Endometrium (tissue), 2 donors: Measurements from ENCODE around the gene SSPN.

Experiments used
- FAIRE-seq: peaks from 2 replicates; lab custom pipeline; 2012; peaks lifted over from hg19 to GRCh38; lab: Jason Lieb, UNC
- donor health status: control.
- donor health status: control.

The SSPN gene

DNA sequence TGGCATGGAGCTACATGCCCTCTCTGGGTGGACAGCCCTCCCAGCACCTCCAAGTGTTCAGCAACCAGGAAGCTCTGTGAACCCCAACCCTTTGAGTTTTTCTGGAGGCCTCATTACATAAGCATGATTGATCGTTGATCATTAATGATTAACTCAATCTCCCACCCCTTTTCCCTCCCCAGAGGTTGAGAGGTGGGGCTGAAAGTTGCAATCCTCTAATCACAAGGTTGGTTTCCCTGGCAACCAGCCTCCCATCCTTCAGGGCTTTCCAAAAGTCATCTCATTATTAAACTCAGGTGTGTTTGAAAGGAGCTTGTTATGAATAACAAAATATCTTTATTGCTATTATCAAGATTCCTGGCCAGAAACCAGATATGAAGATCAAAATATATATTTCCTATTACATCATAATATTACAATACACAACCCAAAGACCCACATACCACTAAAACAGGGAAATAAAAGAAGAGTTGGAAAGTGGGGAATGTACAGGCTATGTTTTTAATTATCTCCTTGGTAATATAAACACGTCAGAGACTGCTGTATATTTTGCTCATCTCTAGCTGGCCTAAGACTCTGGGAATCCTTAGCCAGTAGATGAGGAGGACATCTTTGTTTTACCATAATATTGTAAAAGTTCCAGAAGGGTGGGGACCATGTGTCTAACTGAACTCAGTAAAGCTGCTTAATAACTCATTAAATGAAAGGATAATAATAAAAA, 73.6 kb downstream of the SSPN start:
- peak; percentile 81 for FAIRE-seq

DNA sequence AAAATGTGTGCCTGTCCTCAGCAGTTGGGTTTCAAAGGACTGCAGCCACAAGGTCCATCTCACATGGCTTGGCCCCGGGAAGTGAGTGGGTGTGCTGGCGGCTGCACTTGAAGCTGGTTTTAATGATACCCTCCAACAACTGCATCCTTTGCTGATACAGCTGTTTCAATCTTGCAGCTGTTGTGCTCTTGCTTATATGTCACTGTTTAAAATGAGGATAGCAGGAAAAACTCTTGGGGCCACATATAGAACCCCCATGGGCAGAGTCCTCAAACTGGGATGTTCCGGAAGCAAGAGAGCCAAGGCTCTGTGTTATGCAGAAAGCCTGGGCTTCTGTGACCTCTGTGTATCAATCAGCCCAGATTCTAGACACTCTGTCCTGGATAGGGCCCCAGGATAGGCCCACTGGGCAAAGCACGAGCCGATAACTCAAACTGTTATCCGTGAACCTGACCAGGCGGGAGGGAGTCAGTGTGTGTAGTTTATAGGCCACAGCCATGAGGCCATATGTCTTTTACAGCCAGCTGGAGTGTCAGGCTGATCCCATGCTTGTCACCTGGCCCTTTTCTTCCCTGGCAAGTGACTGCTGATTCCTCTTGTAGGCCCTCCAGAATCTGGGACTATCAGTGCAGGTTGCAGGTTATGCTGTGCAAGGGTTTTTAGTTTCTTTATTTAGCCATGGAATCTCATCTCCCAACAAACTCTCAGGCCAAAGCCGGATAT, 74.3 kb downstream of the SSPN start:
- FAIRE-seq, result no peak

DNA sequence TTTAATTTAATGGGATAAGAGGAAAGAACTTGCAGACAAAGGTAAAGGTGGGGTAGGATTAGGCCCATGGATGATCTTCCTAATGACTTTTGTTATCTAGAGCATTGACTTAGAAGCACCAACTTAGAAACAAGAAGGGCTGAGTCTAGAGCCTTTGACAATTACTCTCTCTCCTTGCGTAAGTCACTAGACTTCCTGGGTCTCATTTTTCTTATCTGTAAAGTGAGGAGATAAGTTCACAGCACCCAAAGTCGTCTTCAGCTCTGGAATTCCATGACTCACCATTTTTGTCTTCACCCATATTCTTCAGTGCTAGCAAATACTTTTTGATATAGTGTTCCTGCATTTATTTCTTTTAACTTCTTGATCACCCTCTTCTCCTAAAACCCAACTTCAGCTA, 75.7 kb downstream of the SSPN start:
- FAIRE-seq, result no peak

DNA sequence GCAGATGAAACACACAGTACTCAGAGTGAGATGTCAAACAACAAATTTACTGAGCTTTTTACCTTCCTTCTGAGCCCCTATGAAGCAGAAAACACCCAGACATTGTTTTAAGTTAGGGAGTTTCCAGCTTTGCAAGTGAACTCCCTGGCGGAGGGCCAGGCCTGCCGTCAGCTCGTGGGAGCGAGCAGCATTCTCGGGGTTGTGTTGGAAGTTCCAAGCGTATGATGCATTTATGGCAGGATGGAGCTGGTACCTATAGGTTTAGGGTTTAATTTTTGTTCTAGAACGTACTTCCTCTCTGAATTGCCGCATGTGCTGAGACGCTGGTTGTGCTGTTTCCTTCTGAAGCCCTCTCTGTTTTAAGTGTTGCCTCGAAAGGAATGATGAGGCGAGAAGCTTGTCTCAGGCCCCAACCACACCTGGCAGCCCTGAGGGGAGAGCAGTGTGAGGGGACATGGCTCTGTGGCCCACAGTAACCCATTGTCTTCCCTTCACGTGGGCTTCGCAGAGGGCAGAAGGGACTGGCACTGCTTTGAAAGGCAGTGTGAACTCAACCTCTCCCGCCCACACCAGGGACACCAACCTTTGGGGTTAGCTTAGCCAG, 76.6 kb downstream of the SSPN start:
- peak; percentile 84 for FAIRE-seq

DNA sequence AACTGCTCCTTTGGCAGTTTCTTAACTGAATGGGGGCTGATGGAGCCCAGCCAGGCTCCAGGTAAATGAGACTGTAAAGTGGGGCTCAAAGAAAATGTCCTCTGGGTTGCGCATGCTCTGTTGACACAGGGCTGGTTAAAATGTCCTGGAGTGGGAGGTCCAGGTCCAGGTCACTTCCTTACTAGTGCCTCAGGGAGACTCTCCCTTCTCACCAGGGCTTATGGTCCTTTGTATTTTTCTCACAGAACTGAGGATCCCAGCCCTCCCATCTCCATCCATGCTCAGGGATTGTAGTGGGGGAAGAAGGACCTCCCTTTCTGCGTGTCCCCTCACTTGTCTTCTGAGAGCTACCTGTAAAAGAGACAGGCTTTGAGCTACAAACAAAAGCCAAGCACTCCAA, 77.5 kb downstream of the SSPN start:
- FAIRE-seq, result no peak

DNA sequence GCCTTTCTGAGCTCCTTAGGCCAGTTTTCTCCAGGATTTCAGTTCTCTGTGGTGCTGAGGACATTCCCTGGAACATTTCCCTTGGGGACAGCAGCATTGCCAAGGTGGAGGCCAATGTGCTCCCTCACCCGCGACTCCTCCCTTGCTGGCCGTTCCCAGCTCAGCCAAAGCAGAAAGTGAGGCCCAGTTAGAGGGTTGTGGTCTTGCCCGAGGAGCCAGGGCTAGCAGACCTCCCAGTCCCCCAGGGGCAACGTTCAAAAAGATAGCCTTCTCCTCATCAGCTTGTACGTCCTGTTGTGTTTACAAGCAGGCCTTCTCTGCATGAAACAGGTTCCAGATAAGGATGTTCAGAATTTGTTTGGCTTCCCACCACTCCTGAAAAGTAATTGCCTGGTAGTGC, 78.4 kb downstream of the SSPN start:
- no peak for FAIRE-seq

DNA sequence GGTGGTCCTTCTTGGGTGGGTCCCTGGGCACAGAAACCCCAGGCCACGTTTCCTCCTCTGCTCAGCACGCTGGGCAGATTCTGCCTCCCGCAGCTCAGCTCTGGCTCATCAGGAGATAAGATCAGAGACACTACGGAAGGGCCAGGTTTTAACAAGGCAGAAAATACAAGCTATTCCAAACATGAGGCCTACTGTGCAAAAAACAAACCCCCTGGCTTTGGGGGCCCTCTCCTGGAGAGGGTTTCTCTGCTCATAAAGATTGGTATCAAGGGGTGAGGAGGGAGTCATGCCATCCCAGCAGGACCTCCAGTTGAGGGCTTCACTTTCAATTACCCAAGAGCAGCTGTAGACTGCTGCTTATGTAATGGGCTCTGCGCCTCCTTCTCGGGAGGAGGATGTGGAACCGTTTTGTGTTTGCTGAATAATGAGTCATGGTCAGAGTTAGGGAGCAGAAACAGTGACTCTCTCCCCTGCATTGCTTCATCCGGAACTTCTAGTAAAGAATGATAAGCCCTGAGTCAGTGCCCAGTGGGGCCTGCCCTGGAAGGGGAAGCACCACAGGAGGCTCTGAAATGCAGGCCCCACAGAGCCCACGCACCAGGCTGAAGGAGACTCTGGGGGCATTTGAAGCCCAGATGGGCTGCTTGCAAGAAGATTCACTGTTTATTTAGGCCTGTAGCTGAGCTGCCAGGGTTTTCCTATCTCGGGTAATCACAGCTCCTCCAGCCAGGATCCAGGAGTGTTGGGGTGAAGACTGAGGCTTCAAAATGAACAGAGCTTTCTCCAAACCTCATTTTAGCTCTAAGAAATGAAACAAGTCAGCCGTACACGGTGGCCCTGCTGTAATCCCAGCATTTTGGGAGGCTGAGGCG, 79.3 kb downstream of the SSPN start:
- FAIRE-seq, result peak; percentile 66

DNA sequence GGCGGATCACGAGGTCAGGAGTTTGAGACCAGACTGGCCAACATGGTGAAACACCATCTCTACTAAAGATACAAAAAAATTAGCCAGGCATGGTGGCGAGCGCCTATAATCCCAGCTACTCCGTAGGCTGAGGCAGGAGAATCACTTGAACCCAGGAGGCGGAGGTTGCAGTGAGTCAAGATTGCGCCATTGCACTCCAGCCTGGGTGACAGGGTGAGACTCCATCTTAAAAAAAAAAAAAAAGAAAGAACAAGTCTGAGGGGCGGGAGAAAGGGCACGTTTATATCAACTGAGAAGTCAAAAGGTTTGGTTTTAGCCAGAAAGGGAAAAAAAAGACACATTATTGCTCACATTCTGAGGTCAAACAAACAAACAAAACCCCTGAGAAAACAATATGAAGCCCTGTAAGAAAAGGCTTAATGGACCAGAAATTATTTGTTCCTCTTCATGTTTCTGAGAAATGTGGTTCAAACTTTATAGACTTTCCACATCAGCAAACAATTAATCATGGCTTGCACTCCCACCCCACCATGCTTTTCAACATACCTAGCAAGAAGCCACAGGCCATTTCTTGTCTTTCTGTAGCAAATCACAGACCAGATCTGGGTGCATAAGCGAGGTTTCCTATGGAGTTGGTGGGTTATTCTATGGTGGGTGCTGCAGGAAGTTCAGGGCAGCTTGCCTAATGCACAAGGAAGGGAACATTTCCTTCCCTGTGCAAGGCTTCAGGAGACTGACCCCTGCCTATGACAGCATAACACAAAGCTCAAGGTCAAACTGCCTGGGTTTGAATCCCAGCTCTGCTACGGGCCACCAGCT, 80.1 kb downstream of the SSPN start:
- FAIRE-seq, result peak; percentile 90

DNA sequence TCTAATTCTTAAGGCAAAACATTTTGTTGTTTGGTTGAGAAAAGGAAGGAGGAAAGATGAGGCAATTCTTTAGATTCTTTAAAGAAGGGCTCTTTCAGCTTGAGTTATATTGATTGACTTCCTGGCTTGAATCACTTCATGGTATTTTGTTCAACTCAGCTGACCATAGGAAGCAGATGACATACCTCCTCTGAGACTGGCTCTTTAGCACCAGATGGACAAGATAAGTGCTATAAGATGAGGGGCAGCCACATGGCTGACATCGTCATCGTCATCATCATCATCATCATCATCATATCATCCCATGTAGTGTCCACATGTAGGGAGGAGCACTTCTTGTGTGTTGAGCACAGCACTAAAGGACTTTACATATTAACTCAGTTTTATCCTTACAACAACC, 81.3 kb downstream of the SSPN start:
- no peak for FAIRE-seq

DNA sequence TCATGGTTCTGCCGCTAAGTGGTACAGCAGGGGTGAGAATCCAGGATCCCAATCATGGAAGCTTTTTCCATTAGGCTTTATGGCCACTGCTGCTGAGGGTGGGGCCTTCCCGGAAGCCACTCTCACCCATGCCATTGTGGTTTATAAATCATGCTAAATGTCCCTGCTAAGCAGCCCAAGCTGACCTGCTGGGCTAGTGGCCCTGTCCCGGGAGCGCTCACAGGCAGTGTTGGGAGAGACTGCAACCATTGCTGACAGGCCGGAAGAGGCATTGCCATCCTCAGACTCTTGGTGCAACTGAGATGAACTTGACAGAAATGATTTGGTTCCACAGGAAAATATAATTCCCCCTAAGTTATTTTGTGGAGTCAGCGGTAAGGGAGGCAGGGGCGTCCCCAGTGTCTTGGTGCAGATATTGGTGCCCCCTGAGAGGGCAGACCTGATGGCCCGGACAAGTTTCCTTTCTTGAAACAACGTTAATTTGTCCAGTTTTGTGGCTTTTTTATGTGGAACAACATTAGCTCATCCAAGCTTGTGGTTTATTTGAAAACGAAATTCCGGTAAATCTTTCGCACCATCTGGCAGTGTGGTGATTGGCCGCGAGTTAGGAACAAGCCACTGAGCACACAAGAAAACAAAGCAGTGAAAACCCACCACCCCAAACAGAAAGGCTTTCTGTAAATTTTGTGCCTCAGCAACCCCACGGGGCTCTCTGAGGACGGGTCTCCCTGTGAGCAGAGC, 82.3 kb downstream of the SSPN start:
- no peak for FAIRE-seq

DNA sequence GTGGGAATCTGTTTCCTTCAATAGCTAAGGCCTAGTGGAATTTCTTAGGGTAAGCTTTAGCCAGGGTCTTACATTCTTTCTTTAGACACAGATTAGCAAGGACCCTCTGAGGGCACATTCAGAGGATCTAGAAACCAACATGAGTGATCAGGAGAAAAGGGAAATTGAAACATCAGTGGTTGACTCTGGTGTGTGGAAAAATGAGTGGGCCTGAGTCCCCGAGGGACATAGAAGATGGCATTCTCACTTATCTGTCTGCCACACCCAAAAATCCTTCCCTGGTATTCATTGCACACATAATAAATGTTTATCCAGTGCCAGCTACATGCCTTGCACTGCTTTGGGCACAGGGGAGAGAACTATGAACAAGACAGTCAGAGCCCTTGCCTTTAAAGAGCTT, 82.9 kb downstream of the SSPN start:
- no peak for FAIRE-seq

DNA sequence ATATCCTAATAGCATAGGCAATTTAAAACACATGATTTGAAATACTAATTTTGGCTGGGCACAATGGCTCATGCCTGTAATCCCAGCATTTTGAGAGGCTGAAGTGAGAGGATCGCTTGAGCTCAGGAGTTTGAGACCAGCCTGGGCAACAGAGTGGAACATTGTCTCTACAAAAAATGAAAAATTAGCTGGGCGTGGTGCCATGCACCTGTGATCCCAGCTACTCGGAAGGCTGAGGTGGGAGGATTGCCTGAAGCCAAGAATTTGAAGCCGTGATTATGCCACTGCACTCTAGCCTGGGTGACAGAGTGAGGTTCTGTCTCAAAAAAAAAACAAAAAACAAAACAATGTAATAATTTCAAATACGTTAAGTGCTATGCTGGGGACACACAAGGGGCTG, 83.3 kb downstream of the SSPN start:
- FAIRE-seq, result no peak

DNA sequence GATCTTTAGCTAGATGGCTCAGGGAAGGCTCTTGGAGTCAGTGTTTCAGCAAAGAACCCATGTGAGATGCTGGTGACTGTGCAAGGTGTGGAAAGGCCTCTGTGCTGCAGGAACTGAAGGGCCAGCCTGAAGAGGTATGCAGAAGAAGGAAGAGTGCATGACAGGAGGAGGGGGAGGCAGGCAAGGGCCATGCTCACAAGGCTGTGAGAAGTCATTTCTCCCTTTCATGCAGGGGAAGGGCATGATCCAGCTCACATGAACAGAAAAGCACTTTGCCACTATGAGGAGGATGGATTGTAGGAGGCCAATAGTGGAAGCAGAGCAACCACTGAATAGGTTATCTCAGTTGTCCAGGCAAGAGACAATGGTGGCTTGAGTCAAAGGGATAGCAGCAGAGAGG, 83.7 kb downstream of the SSPN start:
- no peak for FAIRE-seq

DNA sequence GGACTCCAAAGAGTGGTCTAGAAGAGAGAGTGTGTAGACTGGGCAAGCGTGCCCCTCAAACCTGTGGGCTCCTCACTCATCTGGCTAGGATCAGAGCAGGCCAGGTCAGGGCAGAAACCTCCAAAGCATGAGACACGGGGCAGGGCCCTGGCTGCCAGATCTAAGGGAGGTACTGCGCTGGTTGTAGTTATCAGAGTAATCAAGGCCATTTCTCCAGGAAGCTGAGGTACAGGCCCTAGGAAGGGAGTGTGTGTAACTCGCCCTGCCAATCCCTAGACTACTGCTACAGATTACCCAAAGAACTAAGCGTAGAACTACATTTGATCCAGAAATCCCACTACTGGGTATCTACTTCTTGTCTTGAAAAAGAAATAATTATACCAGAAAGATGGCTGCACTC, 84.5 kb downstream of the SSPN start:
- no peak for FAIRE-seq

DNA sequence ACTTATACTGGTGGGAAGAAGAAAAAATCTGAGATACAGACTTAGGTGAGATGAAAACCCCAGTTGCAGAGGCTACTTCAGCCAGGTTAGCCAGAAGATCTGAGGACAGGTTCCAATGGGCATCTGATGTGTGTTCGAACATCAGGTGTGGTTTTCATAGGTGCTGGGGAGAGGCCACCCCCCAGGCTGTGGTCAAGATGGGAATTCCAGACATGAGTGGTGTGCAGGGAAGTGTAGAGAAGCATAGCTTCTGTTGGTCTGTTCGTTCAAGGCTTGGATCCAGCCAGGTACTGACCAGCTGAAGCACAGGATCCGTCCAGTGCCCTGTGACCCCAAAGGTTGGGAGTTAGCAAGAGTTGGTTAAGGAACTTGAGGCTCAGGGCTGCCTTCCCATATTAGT, 85.5 kb downstream of the SSPN start:
- no peak for FAIRE-seq

DNA sequence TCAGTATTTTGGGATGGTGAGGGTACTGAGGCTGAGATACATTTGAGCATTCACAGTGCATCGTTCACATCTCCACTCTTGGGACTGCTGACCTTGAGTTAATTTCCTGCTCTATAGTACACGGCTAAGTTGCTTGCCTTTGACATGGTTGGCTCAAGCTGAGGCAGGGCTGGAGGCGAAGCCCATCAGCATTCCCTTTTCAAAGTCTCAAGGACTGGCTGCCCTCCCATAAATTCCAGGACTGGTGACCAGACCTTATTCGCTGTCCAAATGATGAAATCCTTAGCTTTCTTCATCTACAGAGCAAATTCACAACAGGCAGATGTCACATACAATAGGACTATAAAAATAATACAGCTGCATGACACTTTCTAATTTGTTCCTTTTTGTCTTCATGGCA, 85.9 kb downstream of the SSPN start:
- no peak for FAIRE-seq

DNA sequence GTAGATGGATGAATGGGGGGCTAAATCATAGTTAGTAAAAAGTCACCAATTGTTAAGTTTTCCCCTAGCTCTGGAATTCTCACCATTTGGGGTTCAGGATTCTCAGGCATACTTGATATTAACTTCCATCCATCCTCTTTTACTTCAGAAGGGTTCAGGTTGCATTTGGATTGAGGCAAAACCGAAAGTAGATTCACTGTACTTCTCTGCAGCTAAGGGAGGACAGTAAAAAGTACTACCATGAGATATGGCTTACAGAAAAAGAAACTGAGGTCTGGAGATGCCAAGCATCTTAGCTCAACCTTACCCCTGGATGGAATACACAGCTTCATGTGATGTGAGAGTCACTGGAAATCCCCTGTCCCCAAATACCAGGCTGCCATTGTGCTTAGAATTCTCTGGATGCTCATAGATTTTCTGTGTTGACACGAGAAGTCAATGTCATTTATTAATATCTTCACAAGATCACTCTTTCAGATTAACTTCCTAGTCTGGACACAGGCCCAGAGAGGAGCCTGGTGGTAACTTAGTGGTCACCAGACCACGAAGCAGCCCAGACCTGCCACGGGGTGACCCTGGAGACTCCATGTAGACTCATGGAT, 87.1 kb downstream of the SSPN start:
- FAIRE-seq, result no peak

DNA sequence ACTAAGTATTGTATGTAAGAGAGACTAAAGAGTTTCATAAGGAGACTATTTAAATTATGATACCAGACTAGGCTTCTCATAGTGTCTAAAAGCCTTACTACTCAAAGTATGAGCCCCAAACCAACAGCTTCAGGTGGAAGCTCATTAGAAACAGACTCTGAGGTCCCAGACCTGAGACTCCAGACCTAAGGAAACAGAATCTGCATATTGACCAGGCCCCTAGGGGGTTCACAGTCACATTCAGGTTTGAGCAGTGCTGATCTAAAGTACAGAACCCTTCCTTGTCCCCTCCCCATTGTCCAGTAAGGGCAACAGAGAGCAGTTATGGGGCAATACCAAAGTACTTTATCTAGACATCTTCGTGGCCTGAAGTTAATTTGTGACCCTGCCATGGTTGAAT, 87.7 kb downstream of the SSPN start:
- FAIRE-seq, result no peak

DNA sequence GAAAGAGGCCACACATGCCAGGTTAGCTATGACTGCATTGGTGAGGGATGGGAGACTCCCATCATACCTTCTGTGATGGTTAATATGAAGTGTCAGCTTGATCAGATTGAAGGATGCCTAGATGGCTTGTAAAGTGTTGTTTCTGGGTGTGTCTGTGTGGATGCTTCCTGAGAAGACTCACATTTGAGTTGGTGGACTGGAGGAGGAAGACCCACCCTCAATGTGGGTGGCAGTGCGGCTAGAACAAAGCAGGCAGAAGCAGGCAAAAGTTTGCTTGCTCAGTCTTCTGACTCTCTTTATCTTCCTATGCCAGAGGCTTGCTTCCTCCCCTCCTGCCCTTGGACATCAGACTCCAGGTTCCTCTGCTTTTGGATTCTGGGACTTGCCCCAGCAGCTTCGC, 88.2 kb downstream of the SSPN start:
- FAIRE-seq, result no peak

DNA sequence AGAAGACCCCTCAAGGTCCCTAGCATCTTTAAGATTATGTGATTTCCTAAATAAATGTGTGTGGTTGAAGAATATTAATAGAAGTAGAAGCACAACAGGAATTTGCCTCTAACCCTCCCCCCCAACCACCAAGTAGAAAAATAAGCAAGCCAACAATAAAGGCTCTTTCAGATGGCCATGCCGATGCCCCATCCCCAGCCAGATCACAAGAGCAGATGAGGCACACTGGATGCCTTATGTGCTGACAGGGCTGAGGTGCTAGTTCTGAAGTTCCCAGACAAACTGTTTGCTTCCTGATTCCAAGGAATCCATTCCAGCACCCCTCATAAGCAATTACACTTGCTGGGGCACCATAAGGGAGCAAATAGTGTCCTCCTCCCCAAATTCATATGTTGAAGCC, 90.0 kb downstream of the SSPN start:
- no peak for FAIRE-seq

DNA sequence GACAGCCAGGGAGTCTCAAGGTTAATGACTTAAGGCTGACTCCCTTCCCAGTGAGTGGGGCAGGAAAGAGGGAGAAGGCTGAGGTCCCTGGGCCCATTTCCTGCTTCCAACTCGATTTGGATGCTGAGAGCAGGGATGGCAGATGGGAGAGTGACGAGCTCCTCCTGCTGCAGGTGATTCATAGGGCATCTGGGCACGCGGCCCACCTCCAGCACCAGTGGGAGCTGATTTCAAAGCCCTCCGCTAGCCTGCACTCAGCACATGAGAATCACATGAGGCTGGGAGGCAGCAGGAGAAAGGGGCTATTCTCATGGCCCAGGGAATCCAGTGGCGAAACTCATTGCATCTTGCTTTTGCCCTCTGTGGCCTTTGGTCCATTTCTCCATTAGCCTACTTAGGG, 90.8 kb downstream of the SSPN start:
- FAIRE-seq, result no peak
